Measurements from ENCODE around the gene CAMK2G. TPM values are rescaled to one million over a fixed set of nuclear protein-coding genes. Genes with fewer than 3 reads are reported as not detected.

CAMK2G gene
- total and polyA plus RNA-seq, 5 experiments from 2014 or later: 4.6 to 61.7 (median 6.7) TPM

DNA sequence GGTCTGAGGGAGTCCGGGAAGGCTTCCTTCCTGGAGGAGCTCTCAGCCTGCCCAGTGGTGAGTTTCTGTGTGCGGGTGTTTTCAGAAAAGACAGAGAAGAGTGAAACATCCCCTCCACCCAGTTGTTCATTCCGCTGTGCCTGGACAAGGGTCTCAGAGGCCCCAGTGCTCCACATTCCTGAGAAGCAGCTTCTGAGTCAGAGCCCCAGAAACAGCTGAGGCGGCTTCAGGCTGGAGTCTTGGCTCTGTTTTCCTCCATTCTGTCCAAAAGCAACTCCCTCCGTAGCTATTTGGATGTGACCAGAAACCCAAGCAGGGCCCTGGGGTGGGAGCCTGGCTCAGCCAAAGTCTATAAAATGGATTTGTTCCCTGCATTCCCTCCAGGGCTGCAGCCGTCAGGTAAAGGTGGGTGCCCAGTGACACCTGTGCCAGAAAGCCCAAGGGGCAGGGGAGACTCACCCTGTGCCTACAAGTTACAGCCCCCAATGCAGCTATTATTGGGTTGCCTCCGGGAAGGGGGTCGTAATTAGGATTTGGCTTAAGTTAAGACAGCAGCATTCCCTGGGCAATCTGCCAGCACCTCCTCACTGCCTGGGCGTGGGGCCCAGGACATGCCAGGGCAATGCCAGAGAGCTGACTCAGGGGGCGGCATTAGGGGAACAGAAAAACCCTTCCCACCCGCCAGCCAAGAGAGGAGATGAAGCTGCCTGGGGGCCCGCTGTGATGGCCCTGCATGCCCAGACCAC lies 13.1 kb upstream of the CAMK2G start:
- no peak for DNase-seq
- Mint-ChIP-seq H3K9me3 (no peaks in the 10 kb centered on the region), H3K4me3 (no peak overlapping the region), H3K27ac (no peak overlapping the region), H3K4me1 (peaks cover 0 to 12% (median 5%) of the 10 kb centered on the region in 4 donors), H3K27me3 (peaks cover 0 to 6% (median 0%) of the 10 kb centered on the region in 5 donors), H3K36me3 (no peaks in the 10 kb centered on the region)
- POLR2A ChIA-PET: interaction anchor here (1.4 kb wide), 1 partner anchor 53 kb away, joined by 3 read pairs; no protein-coding TSS in a partner anchor
- ATAC-seq: no peak

DNA sequence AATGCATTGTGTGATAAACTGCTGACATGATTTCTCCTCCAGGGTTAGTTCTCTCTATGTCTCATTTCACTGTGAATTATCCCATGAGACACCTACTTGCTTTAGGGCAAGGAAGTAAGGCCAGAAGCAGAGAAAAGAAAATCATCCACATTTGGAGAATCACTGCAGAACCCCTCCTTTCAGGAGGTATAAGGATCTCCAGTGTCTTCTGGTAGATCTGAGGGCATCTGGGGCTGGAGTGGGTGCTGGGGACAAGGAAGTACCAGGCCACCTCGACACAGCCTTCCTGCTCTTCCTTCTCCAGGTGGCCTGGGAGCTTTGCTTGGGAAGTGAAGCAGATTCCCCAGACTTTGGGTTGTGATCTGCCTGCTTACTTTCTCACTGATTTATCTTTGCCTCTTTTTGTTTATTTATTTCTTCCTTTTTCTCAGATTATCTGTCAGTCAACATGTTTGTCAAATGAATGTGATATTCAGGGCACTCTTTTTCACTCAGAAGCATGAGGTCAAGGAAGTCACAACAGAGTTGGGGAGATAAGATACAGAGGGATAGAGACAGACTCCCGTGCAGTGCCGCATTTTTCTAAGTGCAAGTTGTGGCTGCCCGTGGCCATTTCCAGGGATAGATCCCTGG lies 12.4 kb upstream of the CAMK2G start:
- Mint-ChIP-seq H3K4me1 (peaks cover 0 to 12% (median 5%) of the 10 kb centered on the region in 4 donors), H3K4me3 (no peak overlapping the region), H3K27me3 (peaks cover 0 to 6% (median 0%) of the 10 kb centered on the region in 5 donors), H3K27ac (no peak overlapping the region), H3K9me3 (no peaks in the 10 kb centered on the region), H3K36me3 (no peaks in the 10 kb centered on the region)
- DNase-seq (no peak), ATAC-seq (no peak)
- POLR2A ChIA-PET: interaction anchor here (0.7 to 1.4 kb wide), 5 partner anchors 35 to 54 kb away, joined by 3 to 6 read pairs (median 5); no protein-coding TSS in a partner anchor

DNA sequence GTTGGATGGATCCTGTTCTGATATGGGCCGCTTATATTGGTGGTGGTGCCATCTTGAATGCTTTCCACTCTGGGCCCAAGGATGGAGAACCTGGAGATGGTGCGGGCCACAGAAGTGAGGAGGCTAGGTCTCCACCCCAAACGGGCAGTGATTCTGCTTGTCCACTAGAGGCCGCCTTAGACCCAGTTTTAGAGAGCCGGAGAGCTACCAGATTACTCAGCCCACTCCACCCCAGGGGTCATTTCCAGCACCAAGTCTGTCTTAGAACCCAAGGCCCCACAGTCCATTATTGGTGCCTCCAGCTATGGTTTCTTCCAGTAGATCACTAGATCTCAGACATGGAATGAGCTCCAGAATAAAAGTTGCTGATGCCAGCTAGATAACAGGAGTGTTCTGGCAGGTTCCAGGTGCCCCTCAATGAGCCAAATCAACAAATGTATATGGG lies 11.8 kb upstream of the CAMK2G start:
- H3K4me3 Mint-ChIP-seq: no peak overlapping the region
- DNase-seq (peak; percentile 41 to 83 (median 65)), ATAC-seq (peak; percentile 94 to 100)
- POLR2A ChIA-PET: interaction anchor here (0.7 to 1.1 kb wide), 4 partner anchors 35 to 55 kb away, joined by 4 to 6 read pairs (median 6); no protein-coding TSS in a partner anchor
- no peaks in the 10 kb centered on the region for H3K9me3 Mint-ChIP-seq
- H3K4me1 Mint-ChIP-seq: peaks cover 0 to 12% (median 5%) of the 10 kb centered on the region in 4 donors
- H3K27ac Mint-ChIP-seq: peak overlapping the region in 1 of 10 donors; percentile 9
- H3K36me3 Mint-ChIP-seq: no peaks in the 10 kb centered on the region
- H3K27me3 Mint-ChIP-seq: peaks cover 0 to 6% (median 0%) of the 10 kb centered on the region in 5 donors

DNA sequence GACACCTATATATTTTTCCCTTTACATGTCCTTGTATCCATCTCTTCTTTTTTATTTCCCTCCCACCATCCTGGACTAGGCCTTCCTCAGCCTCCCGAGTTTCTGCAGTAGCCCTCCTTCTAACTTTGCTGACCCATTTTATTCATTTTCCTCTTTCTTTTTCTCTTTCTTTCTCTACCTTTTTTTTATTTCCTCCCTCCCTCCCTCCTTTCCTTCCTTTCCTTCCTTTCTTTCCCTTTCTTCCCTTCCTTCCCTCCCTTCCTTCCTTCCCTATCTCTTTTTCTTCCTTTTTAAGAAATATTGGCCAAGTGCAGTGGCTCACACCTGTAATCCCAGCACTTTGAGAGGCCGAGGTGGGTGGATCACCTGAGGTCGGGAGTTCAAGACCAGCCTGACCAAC lies 9.7 kb upstream of the CAMK2G start:
- POLR2A ChIA-PET: no interaction called here
- Mint-ChIP-seq H3K27me3 (peaks cover 0 to 6% (median 0%) of the 10 kb centered on the region in 5 donors), H3K4me1 (peaks cover 12 to 23% (median 15%) of the 10 kb centered on the region in 4 donors), H3K36me3 (no peaks in the 10 kb centered on the region), H3K4me3 (no peak overlapping the region), H3K27ac (no peak overlapping the region), H3K9me3 (no peaks in the 10 kb centered on the region)
- ATAC-seq (no peak), DNase-seq (no peak)

DNA sequence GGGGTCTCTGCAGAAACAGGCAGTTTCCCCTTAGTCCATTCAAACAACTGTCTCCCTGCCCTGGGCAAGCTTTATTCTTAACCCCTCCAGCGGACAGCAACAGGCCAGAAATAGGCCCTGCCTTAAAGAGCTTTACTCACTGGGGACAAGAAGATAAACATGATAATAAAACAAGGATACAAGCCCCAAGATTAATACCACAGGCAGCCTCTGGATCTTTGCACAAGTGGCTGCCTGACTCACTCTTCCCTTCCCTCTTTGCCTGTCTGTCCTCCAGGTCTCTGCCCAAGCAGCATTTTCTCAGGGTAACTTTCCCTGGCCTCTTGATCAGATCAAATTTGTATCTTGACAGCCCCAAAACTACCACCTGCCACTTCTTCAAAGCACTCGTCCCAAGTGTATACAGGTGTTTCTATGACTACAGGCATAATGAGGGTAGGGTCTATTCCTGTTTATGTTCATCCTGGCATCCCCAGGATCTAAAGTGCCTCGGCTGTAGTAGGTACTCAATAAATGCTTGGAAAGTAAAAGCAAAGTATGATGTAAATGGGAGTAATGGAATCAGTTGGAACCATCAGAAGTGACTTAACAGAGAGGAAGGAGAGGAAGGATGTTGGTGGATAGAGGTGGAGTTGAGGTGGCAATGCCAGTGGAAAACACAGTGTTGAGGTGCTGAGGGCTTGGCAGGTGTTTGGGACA lies 7.0 kb upstream of the CAMK2G start:
- POLR2A ChIA-PET: interaction anchor here (0.6 kb wide), 1 partner anchor 59 kb away, joined by 3 read pairs; no protein-coding TSS in a partner anchor
- peaks cover 19 to 35% (median 32%) of the 10 kb centered on the region in 4 donors for H3K4me1 Mint-ChIP-seq
- H3K9me3 Mint-ChIP-seq: no peaks in the 10 kb centered on the region
- H3K36me3 Mint-ChIP-seq: no peaks in the 10 kb centered on the region
- H3K27me3 Mint-ChIP-seq: peaks cover 0 to 6% (median 0%) of the 10 kb centered on the region in 5 donors
- no peak overlapping the region for H3K4me3 Mint-ChIP-seq
- ATAC-seq (no peak), DNase-seq (no peak)
- peak overlapping the region in 4 of 10 donors; percentile 12 to 61 (median 52) for H3K27ac Mint-ChIP-seq

DNA sequence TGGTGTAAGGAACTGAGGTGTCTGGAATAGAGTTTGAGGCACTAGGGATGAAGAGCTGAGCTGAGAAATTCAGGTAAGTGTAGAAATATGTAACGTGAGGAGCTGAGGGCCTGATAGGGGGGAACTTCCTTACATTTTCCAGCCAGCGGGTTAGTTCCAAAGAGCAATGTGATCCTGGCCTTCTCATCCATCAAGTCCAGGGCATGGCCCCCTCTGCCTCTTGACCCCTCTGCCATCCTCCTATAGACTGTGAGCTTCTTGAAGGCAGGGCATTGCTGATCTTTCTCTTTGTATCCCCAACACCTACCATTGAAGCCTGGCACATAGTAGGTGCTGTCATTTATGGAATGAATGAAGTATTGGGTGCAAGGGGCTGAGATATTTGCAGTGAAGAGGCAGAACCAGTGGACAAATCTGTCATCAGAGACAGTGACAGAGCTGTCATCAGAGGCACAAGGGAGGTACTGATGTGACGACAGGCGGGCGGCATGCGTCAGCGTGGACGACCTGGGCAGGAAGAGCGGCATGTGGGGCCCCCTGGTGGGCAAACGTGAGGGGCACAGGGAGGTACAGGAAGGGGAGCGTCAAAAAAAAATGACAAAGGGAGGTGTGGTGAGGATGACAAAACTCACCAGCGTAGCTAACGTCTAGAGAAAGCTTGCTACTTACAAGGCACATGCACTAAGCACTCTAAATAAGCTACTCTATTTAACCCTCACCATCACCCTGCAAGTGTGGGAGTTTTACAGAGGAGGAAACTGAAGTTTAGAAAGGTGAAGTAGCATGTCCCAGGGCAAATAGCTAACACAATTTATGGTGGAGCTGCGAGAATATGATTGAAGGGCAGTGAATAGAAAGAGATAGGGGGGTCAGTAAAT lies 5.2 kb upstream of the CAMK2G start:
- DNase-seq: peak; percentile 90 to 97 (median 93)
- peaks cover 23 to 43% (median 42%) of the 10 kb centered on the region in 4 donors for H3K4me1 Mint-ChIP-seq
- ATAC-seq: peak; percentile 85 to 88
- H3K27me3 Mint-ChIP-seq: peaks cover 0 to 2% (median 0%) of the 10 kb centered on the region in 5 donors
- H3K4me3 Mint-ChIP-seq: peak overlapping the region in 2 of 10 donors; percentile 1 to 51
- POLR2A ChIA-PET: interaction anchor here (0.5 to 7.9 kb wide), 12 partner anchors 10 to 459 kb away, joined by 3 to 106 read pairs (median 4); a partner anchor contains a TSS
- peak overlapping the region; percentile 41 to 95 (median 82) for H3K27ac Mint-ChIP-seq
- H3K9me3 Mint-ChIP-seq: no peaks in the 10 kb centered on the region
- H3K36me3 Mint-ChIP-seq: no peaks in the 10 kb centered on the region

DNA sequence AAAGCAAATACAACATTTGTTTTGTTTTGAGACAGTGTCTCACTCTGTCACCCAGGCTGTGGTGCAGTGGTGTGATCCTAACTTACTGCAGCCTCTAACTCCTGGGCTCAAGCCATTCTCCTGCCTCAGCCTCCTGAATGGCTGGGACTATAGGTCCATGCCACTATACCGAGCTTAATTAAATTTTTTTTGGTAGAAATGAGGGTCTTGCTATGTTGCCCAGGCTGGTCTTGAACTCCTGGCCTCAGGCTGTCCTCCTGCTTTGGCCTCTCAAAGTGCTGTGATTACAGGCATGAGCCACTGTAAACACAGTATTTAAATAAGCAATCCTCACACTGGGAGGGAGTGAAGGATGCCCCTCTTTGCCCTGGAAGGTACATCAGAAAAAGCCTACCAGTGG lies 4.0 kb upstream of the CAMK2G start:
- no peak for ATAC-seq
- Mint-ChIP-seq H3K4me3 (no peak overlapping the region), H3K4me1 (peaks cover 23 to 44% (median 42%) of the 10 kb centered on the region in 4 donors), H3K27ac (peak overlapping the region in 8 of 10 donors; percentile 59 to 97 (median 85)), H3K9me3 (no peaks in the 10 kb centered on the region), H3K36me3 (no peaks in the 10 kb centered on the region), H3K27me3 (peaks cover 0 to 2% (median 0%) of the 10 kb centered on the region in 5 donors)
- no peak for DNase-seq
- POLR2A ChIA-PET: interaction anchor here (0.6 to 7.9 kb wide), 8 partner anchors 14 to 115 kb away, joined by 3 to 106 read pairs (median 6); a partner anchor contains a TSS

DNA sequence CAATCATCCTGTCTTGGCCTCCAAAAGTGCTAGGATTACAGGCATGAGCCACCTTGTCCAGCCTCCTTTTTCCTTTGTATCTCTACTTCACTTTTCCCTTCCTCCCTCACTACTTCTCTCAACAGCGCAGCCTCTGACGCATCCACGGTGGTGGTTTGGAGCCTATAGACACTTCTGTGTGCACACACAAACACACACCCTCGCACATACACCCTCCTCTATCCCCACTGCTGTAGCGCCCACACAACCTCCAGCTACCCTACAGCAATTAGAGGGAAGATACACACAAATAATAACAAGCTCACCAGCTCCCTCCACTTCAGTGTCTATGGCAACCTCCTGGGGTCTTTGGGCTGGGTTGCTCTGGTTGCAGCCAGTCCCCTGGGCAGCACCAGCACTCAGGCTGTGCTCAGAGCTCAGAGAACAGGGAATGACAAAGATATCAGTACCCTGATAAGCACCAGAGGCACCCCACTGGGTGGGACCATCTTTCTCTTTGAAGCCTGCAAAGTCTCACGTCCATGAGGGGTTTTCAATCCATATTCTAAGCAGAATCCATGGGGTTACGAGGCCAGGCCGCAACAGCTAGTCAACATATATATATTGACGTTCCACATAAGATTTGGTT lies 3.3 kb upstream of the CAMK2G start:
- H3K27me3 Mint-ChIP-seq: peaks cover 0 to 2% (median 0%) of the 10 kb centered on the region in 5 donors
- peaks cover 29 to 51% (median 49%) of the 10 kb centered on the region in 4 donors for H3K4me1 Mint-ChIP-seq
- peaks cover 0 to 5% (median 0%) of the 10 kb centered on the region in 3 donors for H3K36me3 Mint-ChIP-seq
- H3K9me3 Mint-ChIP-seq: no peaks in the 10 kb centered on the region
- DNase-seq: no peak
- no peak for ATAC-seq
- peak overlapping the region in 2 of 10 donors; percentile 9 to 43 for H3K4me3 Mint-ChIP-seq
- POLR2A ChIA-PET: interaction anchor here (0.6 to 7.9 kb wide), 6 partner anchors 13 to 115 kb away, joined by 3 to 106 read pairs (median 6); no protein-coding TSS in a partner anchor
- peak overlapping the region; percentile 29 to 97 (median 76) for H3K27ac Mint-ChIP-seq

DNA sequence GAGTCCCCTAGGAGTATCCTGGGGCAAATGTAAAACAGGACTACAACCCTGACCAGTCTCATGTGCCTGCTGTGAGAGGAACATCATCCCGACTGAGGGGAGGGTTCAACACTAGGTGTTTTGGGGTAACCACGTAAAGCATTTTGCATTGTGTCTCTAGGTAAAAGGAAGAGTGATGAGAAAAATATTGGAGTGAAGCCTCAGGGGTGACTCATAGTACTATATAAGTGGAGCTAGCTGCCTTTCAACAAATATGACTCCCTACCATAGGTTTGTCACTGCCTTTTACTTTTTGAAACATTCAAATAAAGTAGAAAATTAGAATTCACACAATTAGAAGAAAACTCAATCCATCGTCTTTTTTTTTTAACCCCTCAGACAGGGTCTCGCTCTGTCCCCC lies 2.6 kb upstream of the CAMK2G start:
- H3K27me3 Mint-ChIP-seq: peaks cover 0 to 2% (median 0%) of the 10 kb centered on the region in 5 donors
- ATAC-seq (no peak), DNase-seq (no peak)
- peaks cover 0 to 11% (median 4%) of the 10 kb centered on the region in 3 donors for H3K36me3 Mint-ChIP-seq
- peaks cover 35 to 58% (median 56%) of the 10 kb centered on the region in 4 donors for H3K4me1 Mint-ChIP-seq
- POLR2A ChIA-PET: interaction anchor here (0.5 to 7.9 kb wide), 7 partner anchors 12 to 349 kb away, joined by 3 to 106 read pairs (median 7); no protein-coding TSS in a partner anchor
- no peaks in the 10 kb centered on the region for H3K9me3 Mint-ChIP-seq
- H3K27ac Mint-ChIP-seq: peak overlapping the region; percentile 29 to 97 (median 76)
- H3K4me3 Mint-ChIP-seq: peak overlapping the region in 2 of 10 donors; percentile 17 to 48

DNA sequence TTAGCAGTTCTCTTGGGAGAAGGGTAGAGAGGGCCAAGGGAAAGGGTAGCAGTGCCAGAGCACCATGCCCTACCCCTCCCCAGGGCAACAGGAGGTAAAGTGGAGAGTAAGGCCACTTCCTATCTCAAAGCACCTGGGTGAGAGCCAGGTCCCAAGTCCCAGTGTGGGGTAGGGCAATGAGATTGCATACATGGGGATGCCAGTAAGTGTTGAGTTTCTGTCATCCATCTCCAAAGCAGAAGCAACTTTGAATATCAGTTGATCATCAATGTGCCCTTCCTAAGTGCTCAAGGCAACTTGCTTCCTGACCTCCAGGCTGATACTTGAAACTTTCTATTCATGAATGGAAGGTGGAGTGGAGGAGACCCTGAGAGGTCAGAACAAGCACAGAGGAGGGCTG lies 2.2 kb upstream of the CAMK2G start:
- POLR2A ChIA-PET: interaction anchor here (0.5 to 7.9 kb wide), 7 partner anchors 12 to 349 kb away, joined by 3 to 106 read pairs (median 7); no protein-coding TSS in a partner anchor
- H3K9me3 Mint-ChIP-seq: no peaks in the 10 kb centered on the region
- peak overlapping the region; percentile 29 to 97 (median 78) for H3K27ac Mint-ChIP-seq
- H3K36me3 Mint-ChIP-seq: peaks cover 0 to 15% (median 6%) of the 10 kb centered on the region in 3 donors
- no peak for ATAC-seq
- H3K4me3 Mint-ChIP-seq: peak overlapping the region in 5 of 10 donors; percentile 2 to 34 (median 28)
- no peak for DNase-seq
- peaks cover 39 to 62% (median 60%) of the 10 kb centered on the region in 4 donors for H3K4me1 Mint-ChIP-seq
- peaks cover 0 to 1% (median 0%) of the 10 kb centered on the region in 5 donors for H3K27me3 Mint-ChIP-seq
